Posterior cingulate gyrus (tissue), 11 donors: Measurements from ENCODE around the gene CBR4.
"Not testable (repeated sequence)": the region's sequence is repeated elsewhere in the genome, so short reads cannot be mapped to it uniquely, and the experiment has no call there.

ENCODE experiments used
- DNase-seq, 10 donors: peaks; one replicate each; pipeline versions ENCODE4 v3.0.0 to v3.0.0-alpha.2; 2020 to 2021; ENCODE audit warnings: mixed read lengths in 3 of 10
- intact Hi-C: fragments of 100-400 bp; cut with DNase I; formaldehyde crosslinking; loops from one replicate; pipeline ENCODE4 v1.15.1; 2023

The CBR4 gene

DNA sequence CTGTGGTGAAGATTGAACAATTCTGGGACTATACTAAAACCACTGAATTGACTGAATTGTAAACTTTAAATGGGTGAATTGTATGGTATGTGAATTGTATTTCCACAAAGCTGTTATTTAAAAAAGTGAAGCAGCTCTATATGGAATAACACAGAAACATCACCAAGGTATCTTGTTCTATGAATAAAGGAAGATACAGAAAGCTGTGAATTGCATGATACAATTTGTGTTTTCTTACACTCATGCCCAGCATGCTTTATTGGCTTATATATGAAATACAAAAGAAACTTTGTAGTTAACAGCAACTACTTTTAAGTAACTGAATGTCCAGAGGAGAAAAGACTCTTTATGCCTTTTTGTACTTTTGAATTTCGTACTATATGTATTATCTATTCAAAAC is 11.5 kb downstream of the CBR4 start:
- DNase-seq, result no peak
- intact Hi-C loops, result no loop called here

DNA sequence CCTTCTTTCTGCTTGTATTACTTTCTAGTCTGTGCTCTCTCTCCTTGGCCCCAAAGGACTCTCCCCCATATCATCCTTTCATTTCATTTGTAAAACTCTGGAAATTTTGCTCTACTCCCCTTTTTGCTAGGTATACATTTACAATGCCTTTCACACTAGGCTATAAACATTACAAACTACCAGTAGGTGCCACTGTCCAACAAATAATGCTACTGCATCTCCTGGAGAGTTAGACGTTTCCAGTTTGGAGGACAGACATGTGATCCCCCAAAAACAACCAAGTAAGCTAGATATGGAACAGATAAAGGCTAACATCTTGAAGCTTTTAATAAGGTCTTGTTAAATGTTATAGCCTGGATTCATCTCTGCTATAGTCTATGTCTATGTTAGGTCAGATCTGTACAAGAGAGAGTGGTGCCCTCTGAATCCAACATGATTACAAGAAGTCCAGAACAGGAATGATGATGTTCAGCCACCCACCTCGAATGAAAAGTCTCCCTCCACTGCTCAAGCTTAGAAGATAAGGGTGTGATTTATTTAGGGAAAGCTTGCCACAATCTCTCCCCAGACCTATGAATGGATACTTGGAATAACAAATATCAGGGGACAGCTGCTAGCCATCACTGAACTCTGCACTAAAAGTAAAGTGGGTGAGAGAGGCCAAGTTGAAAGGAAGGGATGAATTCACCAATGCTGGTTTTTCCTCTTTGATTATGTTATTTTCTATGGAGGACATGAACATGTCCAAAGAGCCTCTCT is 14.3 kb downstream of the CBR4 start:
- intact Hi-C loops, result no loop called here
- no peak for DNase-seq

DNA sequence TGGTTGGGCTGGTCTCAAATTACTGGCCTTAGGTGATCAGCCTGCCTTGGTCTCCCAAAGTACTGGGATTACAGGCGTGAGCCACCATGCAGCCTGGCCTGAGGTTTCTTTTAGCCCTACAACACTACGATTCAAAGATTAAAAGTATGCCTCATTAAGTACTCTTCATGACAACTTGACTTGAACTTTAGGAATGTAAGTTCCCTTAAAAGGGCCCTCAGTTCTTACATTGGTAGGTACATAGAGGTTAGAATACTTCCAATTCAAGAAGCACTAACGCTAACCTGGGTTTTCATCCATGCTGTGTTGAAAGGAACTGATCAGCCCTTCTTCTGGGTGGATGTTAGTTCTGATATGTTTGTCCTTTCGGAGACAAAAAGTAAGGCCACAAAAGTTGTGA is 15.1 kb downstream of the CBR4 start:
- no peak for DNase-seq
- intact Hi-C loops, result no loop called here

DNA sequence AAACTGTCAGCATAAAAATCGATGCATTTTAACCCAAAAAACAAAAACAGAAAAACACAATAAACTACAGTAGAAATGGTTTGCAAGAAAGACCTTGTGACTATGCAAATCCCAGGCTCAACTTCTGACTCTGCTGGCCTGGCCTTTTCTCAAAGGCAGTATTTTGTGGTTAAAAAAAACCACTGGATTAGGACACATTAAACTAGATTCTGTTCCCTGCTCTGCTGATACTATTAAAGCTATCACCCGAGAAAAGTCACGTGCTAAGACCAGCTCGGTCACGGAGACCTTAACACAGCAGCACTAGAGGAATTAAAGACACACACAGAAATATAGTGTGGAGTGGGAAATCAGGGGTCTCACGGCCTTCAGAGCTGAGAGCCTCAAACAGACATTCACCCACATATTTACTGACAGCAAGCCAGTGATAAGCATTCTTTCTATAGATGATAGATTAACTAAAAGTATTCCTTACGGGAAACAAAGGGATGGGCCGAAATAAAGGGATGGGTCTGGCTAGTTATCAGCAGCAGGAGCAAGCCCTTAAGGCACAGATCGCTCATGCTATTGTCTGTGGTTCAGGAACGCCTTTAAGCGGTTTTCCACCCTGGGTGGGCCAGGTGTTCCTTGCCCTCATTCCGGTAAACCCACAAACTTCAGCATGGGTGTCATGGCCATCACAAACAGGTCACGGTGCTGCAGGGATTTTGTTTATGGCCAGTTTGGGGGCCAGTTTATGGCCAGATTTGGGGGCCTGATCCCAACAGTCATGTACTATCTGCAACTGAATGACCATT is 16.1 kb downstream of the CBR4 start:
- intact Hi-C loops, result no loop called here
- DNase-seq, result no peak

DNA sequence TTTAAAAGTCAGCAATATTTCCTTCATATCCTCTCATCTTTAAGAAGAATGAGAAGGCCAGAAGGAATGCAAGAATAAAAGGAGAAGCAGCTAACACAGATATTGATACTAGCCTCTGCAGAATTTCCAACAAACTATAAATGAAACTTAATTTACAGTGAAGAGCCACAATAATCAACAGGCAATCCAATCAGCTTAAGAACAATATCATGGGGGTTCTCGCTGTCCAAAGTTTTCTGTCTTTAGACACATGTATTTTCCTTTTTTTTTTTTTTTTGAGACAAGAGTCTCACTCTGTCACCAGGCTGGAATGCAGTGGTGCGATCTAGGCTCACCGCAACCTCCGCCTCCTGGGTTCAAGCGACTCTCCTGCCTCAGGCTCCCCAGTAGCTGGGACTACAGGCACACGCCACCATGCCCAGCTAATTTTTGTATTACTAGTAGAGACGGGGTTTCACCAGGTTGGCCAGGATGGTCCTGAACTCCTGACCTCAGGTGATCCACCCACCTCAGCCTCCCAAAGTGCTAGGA is 17.0 kb downstream of the CBR4 start:
- intact Hi-C loops, DNase-seq: not testable (repeated sequence)

DNA sequence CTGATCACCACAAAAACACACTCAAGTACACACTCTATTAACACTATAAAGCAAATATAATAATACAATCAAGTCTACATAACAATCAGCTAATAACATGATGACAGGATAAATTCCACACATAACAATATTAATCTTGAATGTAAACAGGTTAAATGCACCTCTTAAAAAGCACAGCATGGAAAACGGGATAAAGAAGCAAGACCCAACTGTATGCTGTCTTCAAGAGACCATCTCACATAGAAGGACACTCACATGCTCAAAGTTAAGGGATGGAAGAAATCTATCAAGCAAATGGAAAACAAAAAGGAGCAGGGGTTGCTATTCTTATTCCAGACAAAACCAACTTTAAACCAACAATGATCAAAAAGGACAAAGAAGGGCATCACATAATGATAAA is 28.1 kb downstream of the CBR4 start:
- intact Hi-C loops, result no loop called here
- DNase-seq, result no peak

DNA sequence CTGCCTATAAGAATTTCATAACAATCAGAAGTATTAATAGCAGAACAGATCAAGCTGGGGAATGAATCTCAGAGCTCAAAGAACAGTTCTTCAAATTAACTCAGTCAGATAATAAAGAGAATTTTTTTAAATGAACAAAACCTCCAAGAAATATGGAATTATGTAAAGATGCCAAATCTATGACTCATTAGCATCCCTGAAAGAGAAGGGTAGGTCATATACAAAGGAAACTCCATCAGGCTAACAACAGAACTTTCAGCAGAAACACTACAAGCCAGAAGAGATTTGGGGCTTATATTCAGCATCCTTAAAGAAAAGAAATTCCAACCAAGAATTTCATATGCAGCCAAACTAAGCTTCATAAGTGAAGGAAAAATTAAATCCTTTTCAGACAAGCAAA is 28.6 kb downstream of the CBR4 start:
- no peak for DNase-seq
- intact Hi-C loops, result no loop called here

DNA sequence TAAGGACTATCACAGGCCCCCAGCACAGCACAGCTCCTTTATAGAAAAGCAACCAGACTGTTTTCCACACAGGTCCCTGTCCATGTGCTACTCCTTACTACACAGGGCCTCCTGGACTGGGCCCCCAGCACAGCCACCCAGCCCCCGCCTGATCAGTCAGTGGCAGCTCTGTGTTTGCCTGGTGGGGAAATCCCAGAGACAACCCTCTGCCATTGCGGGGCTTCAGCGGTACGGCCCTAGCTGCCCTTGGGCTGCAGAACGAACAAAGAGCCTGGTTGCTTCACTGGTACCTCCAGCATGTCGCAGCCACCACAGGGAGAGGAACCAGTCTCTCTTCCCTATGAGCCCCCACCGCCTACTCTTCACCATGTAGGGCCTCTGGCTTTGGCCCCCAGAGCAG is 30.7 kb downstream of the CBR4 start:
- intact Hi-C loops, result no loop called here
- DNase-seq, result peak in 1 of 10 donors; percentile 59

DNA sequence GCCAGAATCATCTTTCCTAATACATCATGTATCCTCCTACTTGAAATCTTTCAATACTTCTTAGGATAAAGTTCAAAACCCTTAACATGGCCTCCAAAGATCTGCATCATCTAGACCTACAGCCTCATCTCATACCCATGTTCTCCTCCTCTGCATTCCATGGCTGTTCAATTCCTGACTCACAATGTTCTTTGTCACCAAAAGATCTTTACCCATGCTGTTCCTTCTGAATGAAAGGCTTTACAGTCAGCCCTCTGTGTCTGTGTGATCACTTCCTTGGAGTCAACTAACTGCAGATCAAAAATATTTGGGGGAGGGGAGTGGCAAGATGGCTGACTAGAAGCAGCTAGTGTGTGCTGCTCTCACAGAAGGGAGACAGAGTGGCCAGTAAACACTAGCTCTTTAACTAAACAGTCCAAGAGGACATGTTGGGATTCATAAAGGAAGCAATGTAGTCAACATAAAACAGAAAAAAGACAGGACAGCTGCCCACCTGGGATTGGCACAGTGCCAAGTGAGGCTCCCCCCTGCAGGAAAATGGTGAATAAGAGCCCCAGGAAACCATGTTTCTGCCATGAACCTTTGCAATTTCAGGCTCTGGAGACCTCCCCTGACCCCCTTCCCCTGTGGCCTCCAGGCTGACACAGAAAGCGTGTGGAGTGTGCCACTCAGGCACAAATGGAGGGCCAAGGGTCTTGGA is 31.9 kb downstream of the CBR4 start:
- DNase-seq, result no peak

DNA sequence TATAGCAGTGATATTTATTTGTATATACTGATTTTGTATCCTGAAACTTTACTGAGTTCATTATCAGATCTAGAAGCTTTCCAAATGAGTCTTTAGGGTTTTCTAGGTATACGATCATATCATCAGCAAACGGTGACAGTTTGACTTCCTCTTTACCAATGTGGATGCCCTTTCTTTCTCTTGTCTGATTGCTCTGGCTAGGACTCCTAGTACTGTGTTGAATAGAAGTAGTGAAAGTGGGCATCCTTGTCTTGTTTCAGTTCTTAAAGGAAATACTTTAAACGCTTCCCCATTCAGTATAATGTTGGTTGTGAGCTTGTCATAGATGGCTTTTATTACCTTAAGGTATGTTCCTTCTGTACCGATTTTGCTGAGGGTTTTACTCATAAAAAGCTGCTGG is 37.5 kb downstream of the CBR4 start:
- DNase-seq, result no peak
- intact Hi-C loops, result no loop called here

More for the DNA sequence above, 31.9 kb downstream of the CBR4 start:
- intact Hi-C loops, result no loop called here

DNA sequence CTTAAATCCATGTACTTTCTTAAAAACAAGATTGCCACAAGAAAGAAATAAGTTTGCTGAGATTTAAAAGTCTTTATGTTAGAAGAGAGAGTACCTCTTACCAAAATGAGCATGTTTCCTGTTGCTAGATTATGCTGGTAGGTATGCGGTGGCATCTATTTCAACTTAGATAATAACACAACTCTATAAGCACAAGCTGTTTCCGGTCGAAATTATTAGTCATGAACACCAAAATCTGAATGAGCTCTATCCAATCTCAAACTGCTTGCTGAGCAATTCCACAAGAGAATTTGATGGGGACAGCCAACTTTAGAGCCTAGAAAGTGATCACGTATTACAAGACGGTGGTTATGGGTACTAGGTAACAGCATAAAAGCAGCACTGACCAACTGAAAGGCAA is 49.3 kb downstream of the CBR4 start:
- intact Hi-C loops, result no loop called here
- DNase-seq, result no peak

DNA sequence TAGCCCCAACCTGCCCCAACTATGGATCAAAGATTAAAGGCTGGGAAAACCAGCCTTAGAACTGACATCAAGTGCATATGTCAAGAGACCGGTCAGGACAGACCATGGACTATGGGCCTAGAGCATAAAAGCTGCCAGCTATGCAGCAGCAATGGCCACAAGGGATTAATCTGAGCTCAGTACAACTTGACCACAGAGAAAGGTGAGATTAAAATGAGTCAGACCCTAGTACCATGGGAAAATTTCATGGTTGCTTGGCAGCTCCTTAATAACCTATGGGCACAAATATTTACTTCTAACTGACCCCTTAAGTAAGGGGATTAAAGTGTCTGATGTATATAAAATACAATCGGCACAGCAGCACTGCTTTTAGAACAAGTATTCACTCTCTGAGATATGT is 54.4 kb downstream of the CBR4 start:
- intact Hi-C loops, result no loop called here
- DNase-seq, result no peak

DNA sequence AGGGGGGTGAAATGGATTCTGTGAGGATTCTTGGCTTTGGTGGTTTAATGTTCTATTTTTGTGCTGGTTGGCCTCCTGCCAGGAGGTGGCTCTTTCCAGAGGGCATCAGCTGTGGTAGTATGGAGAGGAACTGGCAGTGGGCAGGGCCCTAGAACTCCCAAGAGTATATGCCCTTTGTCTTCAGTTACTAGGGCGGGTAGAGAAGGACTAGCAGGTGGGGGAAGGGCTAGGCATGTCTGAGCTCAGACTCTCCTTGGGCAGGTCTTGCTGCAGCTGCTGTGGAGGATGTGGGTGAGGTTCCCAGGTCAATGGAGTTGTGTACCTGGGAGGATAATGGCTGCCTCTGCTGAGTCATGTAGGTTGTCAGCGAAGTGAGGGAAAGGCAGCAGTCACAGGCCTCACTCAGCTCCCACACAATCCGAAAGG is 57.2 kb downstream of the CBR4 start:
- intact Hi-C loops, DNase-seq: not testable (repeated sequence)

DNA sequence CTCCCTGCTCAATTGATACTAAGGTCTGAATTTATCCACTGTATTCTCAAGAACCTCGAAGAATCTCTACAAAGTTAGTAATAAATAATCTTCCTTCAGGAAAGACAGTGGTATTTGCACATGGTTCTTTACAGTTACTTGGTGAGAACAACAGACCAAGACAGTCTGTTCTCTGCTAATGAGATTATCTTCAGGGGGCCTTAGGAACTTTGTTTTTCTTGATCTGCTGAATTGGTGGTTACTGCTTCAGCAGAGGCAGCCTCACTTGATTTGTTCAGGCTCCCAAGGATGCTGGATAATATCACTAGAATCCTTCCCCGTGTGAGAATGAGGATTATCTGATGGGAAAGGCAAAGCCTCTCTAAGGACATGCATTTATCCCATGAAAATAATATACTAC is 64.8 kb downstream of the CBR4 start:
- no peak for DNase-seq
- intact Hi-C loops, result no loop called here

DNA sequence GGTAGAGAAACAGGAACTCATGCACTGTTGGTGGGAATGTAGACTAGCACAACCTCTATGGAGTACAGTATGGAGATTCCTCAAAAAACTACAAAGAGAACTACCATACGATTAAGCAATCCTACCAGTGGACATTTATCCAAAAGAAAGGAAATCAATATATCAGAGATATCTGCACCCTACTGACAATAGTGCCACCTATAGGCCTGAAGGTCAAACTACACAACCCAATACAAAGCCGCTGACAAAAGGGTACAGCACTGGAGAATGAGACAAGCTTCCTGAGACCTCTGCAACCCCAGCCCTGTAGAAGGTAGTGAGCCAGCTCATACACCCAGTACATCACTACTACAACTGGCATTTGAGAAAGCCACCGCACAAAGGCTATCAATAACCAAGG is 67.1 kb downstream of the CBR4 start:
- no peak for DNase-seq
- intact Hi-C loops, result no loop called here
